HT-29 (cell line): Measurements from ENCODE around the gene IKBKE. TPM values are rescaled to one million over a fixed set of nuclear protein-coding genes. Genes with fewer than 3 reads are reported as not detected.
"Not testable (repeated sequence)": the region's sequence is repeated elsewhere in the genome, so short reads cannot be mapped to it uniquely, and the experiment has no call there.

Source experiments
- DNase-seq: peaks from one replicate; pipeline ENCODE4 v3.0.0-alpha.2; 2015; ENCODE audit warnings: low spot score
- total RNA-seq: library from RNA; depleted of rRNA; stranded (reverse); fragments of >200 nt; shearing (Covaris generic); gene quantifications from 2 replicates; pipeline ENCODE4 v1.2.3, GENCODE V29; 2014

The IKBKE gene
- total RNA-seq, 1 experiment from 2014 or later, result 12.0 TPM

- no peak for DNase-seq
These were observed 2.6 kb downstream of the IKBKE start for GRCh38 chr1:206472886-206473285.

- no peak for DNase-seq
These were observed 5.8 kb downstream of the IKBKE start for GRCh38 chr1:206476058-206476457.

- no peak for DNase-seq
These were observed 6.3 kb downstream of the IKBKE start for GRCh38 chr1:206476591-206476990.

GRCh38 chr1:206477110-206477509 is 6.8 kb downstream of the IKBKE start:
- no peak for DNase-seq

- no peak for DNase-seq
These were observed 7.5 kb downstream of the IKBKE start for GRCh38 chr1:206477581-206478380.

GRCh38 chr1:206478746-206479145 is 8.5 kb downstream of the IKBKE start:
- no peak for DNase-seq

GRCh38 chr1:206479183-206480125 is 9.2 kb downstream of the IKBKE start:
- DNase-seq, result peak; percentile 74

- DNase-seq, result no peak
These were observed 9.9 kb downstream of the IKBKE start for GRCh38 chr1:206480211-206480610.

GRCh38 chr1:206482611-206483010 is 12.3 kb downstream of the IKBKE start:
- no peak for DNase-seq

GRCh38 chr1:206483864-206484263 is 13.6 kb downstream of the IKBKE start:
- not testable (repeated sequence) for DNase-seq

GRCh38 chr1:206484901-206485300 is 14.6 kb downstream of the IKBKE start:
- no peak for DNase-seq

GRCh38 chr1:206486995-206487788 is 16.9 kb downstream of the IKBKE start:
- DNase-seq, result no peak

- DNase-seq, result no peak
These were observed 17.7 kb downstream of the IKBKE start for GRCh38 chr1:206487970-206488369.

GRCh38 chr1:206488466-206488865 is 18.2 kb downstream of the IKBKE start:
- DNase-seq, result no peak

GRCh38 chr1:206489980-206490770 is 19.9 kb downstream of the IKBKE start:
- DNase-seq, result peak; percentile 83

- DNase-seq, result no peak
These were observed 20.6 kb downstream of the IKBKE start for GRCh38 chr1:206490771-206491405.

- DNase-seq, result no peak
These were observed 21.3 kb downstream of the IKBKE start for GRCh38 chr1:206491616-206492015.

GRCh38 chr1:206492589-206492988 is 22.3 kb downstream of the IKBKE start:
- no peak for DNase-seq

- no peak for DNase-seq
These were observed 23.0 kb downstream of the IKBKE start for GRCh38 chr1:206493279-206493678.

- no peak for DNase-seq
These were observed 24.8 kb downstream of the IKBKE start for GRCh38 chr1:206495011-206495461.
